Measurements from ENCODE around the gene CHADL. TPM values are rescaled to one million over a fixed set of nuclear protein-coding genes. Genes with fewer than 3 reads are reported as not detected.

CHADL gene
- polyA plus RNA-seq, 1 of the 3 experiments (the other 2 are of a cell fraction): 0.03 TPM

GRCh38 chr22:41285441-41285819 lies 44.7 kb upstream of the CHADL start (continued):
- TF ChIP-seq JUND (IDR thresholded peaks at IDR 0.05): peak; percentile 50
- TF ChIP-seq FOSL2 (IDR thresholded peaks at IDR 0.05; ENCODE audit: borderline replicate concordance, low read depth): peak; percentile 67; the same call in 1 of the 2 replicates
- TF ChIP-seq FOXJ3 (CRISPR knock-in tag; IDR thresholded peaks at IDR 0.05): no peak
- TF ChIP-seq TCF12 (IDR thresholded peaks at IDR 0.05): peak; percentile 34; the same call in 1 of the 2 replicates
- TF ChIP-seq RAD21 (IDR thresholded peaks at IDR 0.05; ENCODE audit: low read length): no peak
- no peak for TF ChIP-seq MXI1 (IDR thresholded peaks at IDR 0.05; ENCODE audit: low read depth, low read length)
- no peak for TF ChIP-seq TEAD4 (IDR thresholded peaks at IDR 0.05; ENCODE audit: borderline replicate concordance, insufficient read depth)
- peak; percentile 16; the same call in 1 of the 2 replicates for TF ChIP-seq PBX3 (IDR thresholded peaks at IDR 0.05)

DNA sequence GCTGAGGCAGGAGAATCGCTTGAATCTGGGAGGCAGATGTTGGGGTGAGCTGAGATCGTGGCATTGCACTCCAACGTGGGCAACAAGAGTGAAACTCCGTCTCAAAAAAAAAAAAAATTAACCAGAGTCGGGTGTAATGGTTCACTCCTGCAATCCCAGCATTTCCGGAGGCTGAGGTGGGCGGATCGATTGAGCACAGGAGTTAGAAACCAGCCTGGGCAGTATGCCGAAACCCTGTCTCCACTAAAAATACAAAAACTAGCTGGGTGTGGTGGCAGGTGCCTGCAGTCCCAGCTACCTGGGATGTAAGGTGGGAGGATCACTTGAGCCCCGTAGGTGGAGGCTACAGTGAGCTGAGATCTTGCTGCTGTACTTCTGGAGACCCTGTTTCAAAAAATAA lies 43.7 kb upstream of the CHADL start:
- Histone ChIP-seq H3K27me3 (ENCODE audit: insufficient read depth) (no peaks in the 10 kb centered on the region), H2AFZ (ENCODE audit: low read depth) (no peak overlapping the region), H3K36me3 (replicated peaks in 1 of 2; ENCODE audit: control insufficient read depth in 1 of 2, insufficient read depth in 2 of 2, low read length in 1 of 2) (peaks cover 3 to 10% of the 10 kb centered on the region in 2 experiments), H3K4me2 (peak overlapping the region; percentile 76), H3K4me1 (ENCODE audit: control insufficient read depth in 1 of 2, insufficient read depth in 2 of 2, low read depth in 1 of 2, low read length in 1 of 2) (peaks cover 4 to 5% of the 10 kb centered on the region in 2 experiments; a peak in 2 of 4 replicates), H3K9ac (0 out of 2 replicates have a peak overlapping the region, but pooled peaks have one; percentile 85), H3K9me3 (no peaks in the 10 kb centered on the region), H4K20me1 (ENCODE audit: insufficient read depth) (no peaks in the 10 kb centered on the region), H3K4me3 (ENCODE audit: low read depth in 2 of 2, low read length in 1 of 2) (peak overlapping the region; percentile 63 to 70; a peak in 2 of 4 replicates), H3K9me2 (no peaks in the 10 kb centered on the region), H3K79me2 (ENCODE audit: insufficient read depth) (peaks cover 60% of the 10 kb centered on the region), H3K27ac (ENCODE audit: low read depth in 2 of 2, low read length in 1 of 2) (peak overlapping the region in 1 of 2 experiments; percentile 75; a peak in 1 of 4 replicates), H3F3A (replicated peaks; ENCODE audit: insufficient read depth) (peaks cover 9% of the 10 kb centered on the region)
- ChIA-PET CTCF (interaction anchor here (0.7 kb wide), 1 partner anchor 32 kb away, joined by 3 read pairs; no protein-coding TSS in a partner anchor), POLR2A (no interaction called here)
- 80% methylated on average over 9 of the region's 10 CpGs for WGBS (ENCODE audit: low lambda C conversion rate)
- DNase-seq: no peak
- TF ChIP-seq NFIC (IDR thresholded peaks at IDR 0.05; ENCODE audit: borderline replicate concordance) (no peak), FOSL2 (IDR thresholded peaks at IDR 0.05; ENCODE audit: borderline replicate concordance, low read depth) (no peak), POLR2AphosphoS5 (IDR thresholded peaks at IDR 0.05; ENCODE audit: low read depth, low read length) (no peak), ELF1 (IDR thresholded peaks at IDR 0.05) (no peak), MXI1 (IDR thresholded peaks at IDR 0.05; ENCODE audit: low read depth, low read length) (no peak), MAX (IDR thresholded peaks at IDR 0.05; ENCODE audit: low read depth) (no peak), FOXJ3 (CRISPR knock-in tag; IDR thresholded peaks at IDR 0.05) (no peak), REST (IDR thresholded peaks at IDR 0.05; ENCODE audit: low read depth, low read length) (no peak)
- TF ChIP-seq, protein P1, sequence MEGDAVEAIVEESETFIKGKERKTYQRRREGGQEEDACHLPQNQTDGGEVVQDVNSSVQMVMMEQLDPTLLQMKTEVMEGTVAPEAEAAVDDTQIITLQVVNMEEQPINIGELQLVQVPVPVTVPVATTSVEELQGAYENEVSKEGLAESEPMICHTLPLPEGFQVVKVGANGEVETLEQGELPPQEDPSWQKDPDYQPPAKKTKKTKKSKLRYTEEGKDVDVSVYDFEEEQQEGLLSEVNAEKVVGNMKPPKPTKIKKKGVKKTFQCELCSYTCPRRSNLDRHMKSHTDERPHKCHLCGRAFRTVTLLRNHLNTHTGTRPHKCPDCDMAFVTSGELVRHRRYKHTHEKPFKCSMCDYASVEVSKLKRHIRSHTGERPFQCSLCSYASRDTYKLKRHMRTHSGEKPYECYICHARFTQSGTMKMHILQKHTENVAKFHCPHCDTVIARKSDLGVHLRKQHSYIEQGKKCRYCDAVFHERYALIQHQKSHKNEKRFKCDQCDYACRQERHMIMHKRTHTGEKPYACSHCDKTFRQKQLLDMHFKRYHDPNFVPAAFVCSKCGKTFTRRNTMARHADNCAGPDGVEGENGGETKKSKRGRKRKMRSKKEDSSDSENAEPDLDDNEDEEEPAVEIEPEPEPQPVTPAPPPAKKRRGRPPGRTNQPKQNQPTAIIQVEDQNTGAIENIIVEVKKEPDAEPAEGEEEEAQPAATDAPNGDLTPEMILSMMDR (IDR thresholded peaks at IDR 0.05): no peak
- TF ChIP-seq, protein P2, sequence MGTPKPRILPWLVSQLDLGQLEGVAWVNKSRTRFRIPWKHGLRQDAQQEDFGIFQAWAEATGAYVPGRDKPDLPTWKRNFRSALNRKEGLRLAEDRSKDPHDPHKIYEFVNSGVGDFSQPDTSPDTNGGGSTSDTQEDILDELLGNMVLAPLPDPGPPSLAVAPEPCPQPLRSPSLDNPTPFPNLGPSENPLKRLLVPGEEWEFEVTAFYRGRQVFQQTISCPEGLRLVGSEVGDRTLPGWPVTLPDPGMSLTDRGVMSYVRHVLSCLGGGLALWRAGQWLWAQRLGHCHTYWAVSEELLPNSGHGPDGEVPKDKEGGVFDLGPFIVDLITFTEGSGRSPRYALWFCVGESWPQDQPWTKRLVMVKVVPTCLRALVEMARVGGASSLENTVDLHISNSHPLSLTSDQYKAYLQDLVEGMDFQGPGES (IDR thresholded peaks at IDR 0.05; ENCODE audit: low read depth, low read length): no peak

Data from SK-N-SH (cell line).